D721Med (cell line): Measurements from ENCODE around the gene GPRC5D.

Source experiments
- DNase-seq: peaks from one replicate; pipeline ENCODE4 v3.0.0; 2011; ENCODE audit warnings: low spot score; ENCODE audit not compliant: insufficient read length
- FAIRE-seq: peaks from 2 replicates; lab custom pipeline; 2011; peaks lifted over from hg19 to GRCh38; lab: Jason Lieb, UNC
- CTCF ChIP-seq: IDR thresholded peaks from 2 replicates; pipeline ENCODE4 v1.5.1; 2012; ENCODE audit warnings: mild to moderate bottlenecking, control low read depth; ENCODE audit not compliant: insufficient read depth; ENCODE audit errors: missing control alignments

Gene GPRC5D

GRCh38 chr12:12951504-12951903 is 466 bp downstream of the GPRC5D start:
- TF ChIP-seq CTCF = no peak
- FAIRE-seq (no peak), DNase-seq (no peak)

GRCh38 chr12:12947902-12948301 is 4.1 kb downstream of the GPRC5D start:
- FAIRE-seq (no peak), DNase-seq (no peak)

GRCh38 chr12:12946686-12947355 is 5.1 kb downstream of the GPRC5D start:
- FAIRE-seq = no peak

More at GRCh38 chr12:12947902-12948301, 4.1 kb downstream of the GPRC5D start:
- TF ChIP-seq CTCF = no peak

GRCh38 chr12:12945591-12945990 is 6.4 kb downstream of the GPRC5D start:
- FAIRE-seq = no peak
- no peak for TF ChIP-seq CTCF
- DNase-seq = no peak

More at GRCh38 chr12:12946686-12947355, 5.1 kb downstream of the GPRC5D start:
- TF ChIP-seq CTCF = no peak
- DNase-seq = no peak

- DNase-seq (no peak), FAIRE-seq (no peak)
- TF ChIP-seq CTCF = no peak
Observed at GRCh38 chr12:12943586-12944260, 8.2 kb downstream of the GPRC5D start.

- no peak for DNase-seq
- TF ChIP-seq CTCF = no peak
- no peak for FAIRE-seq
Observed at GRCh38 chr12:12941450-12942350, 10.3 kb downstream of the GPRC5D start.
